A673 (cell line): ENCODE results near the gene CALCR. TPM values are rescaled to one million over a fixed set of nuclear protein-coding genes. Genes with fewer than 3 reads are reported as not detected.

Experiments
- BruUV-seq: library from RNA; stranded (reverse); fragments of 400-500 nt; replicated peaks from 2 replicates; lab custom pipeline; 2021; lab: Mats Ljungman, UMichigan
- CTCF ChIA-PET: fragments of 300-600 bp; sonication (Branson Sonifier 250); formaldehyde crosslinking; loops from one replicate; lab custom pipeline; 2022; ENCODE audit warnings: antibody characterized with exemption; lab: Charles Lee
- POLR2A ChIA-PET: fragments of 300-600 bp; sonication (Branson Sonifier 250); formaldehyde crosslinking; loops from one replicate; lab custom pipeline; 2022; ENCODE audit warnings: antibody characterized with exemption; ENCODE audit not compliant: low non-redundant PET; lab: Charles Lee
- DNase-seq: peaks from one replicate; pipeline ENCODE4 v3.0.0-alpha.2; 2015; ENCODE audit warnings: low spot score
- H3K27ac ChIP-seq: fragments of 200-600 bp; sonication (generic); 2 replicates; pipeline ENCODE4 v1.5.1; 2016; ENCODE audit warnings: mixed run types, low read depth, mild to moderate bottlenecking, mixed read lengths, antibody characterized with exemption, low read length; ENCODE audit not compliant: poor library complexity, severe bottlenecking
- H3K27me3 ChIP-seq: fragments of 200-600 bp; sonication (generic); replicated peaks from 2 replicates; pipeline ENCODE4 v1.6.1; 2017; ENCODE audit warnings: mixed run types, low read depth, mild to moderate bottlenecking, mixed read lengths, antibody characterized with exemption, low read length; ENCODE audit not compliant: insufficient read depth, poor library complexity
- H3K36me3 ChIP-seq: fragments of 200-600 bp; sonication (generic); 2 replicates; pipeline ENCODE4 v1.6.1; 2016; ENCODE audit warnings: mixed run types, mild to moderate bottlenecking, mixed read lengths, antibody characterized with exemption, low read length; ENCODE audit not compliant: insufficient read depth, poor library complexity, severe bottlenecking
- H3K4me1 ChIP-seq: fragments of 200-600 bp; sonication (generic); 2 replicates; pipeline ENCODE4 v1.6.1; 2017; ENCODE audit warnings: mixed run types, mild to moderate bottlenecking, mixed read lengths, antibody characterized with exemption, low read length; ENCODE audit not compliant: insufficient read depth, poor library complexity, severe bottlenecking
- H3K4me3 ChIP-seq: fragments of 200-600 bp; sonication (generic); 2 replicates; pipeline ENCODE4 v1.5.1; 2016; ENCODE audit warnings: low read depth, mixed run types, mild to moderate bottlenecking, mixed read lengths, low read length; ENCODE audit not compliant: poor library complexity, severe bottlenecking
- H3K9me3 ChIP-seq: fragments of 200-600 bp; sonication (generic); 2 replicates; pipeline ENCODE4 v1.6.1; 2016; ENCODE audit warnings: mixed run types, low read depth, mild to moderate bottlenecking, mixed read lengths, antibody characterized with exemption, low read length; ENCODE audit not compliant: poor library complexity, severe bottlenecking
- CTCF ChIP-seq: fragments of 300-800, 200-600 bp; sonication (generic); conservative IDR thresholded peaks from 2 replicates; pipeline ENCODE4 v1.5.1; 2017; ENCODE audit warnings: low read depth, mild to moderate bottlenecking, antibody characterized with exemption, low read length, moderate library complexity, mixed read lengths
- EZH2 ChIP-seq: fragments of 200-600 bp; sonication (generic); IDR thresholded peaks from 2 replicates; pipeline ENCODE4 v1.6.1; 2017; ENCODE audit warnings: borderline replicate concordance, low read depth, mild to moderate bottlenecking, mixed read lengths, antibody characterized with exemption, low read length; ENCODE audit not compliant: poor library complexity, severe bottlenecking
- intact Hi-C: fragments of 100-400 bp; cut with micrococcal nuclease; formaldehyde crosslinking; loops from one replicate; pipeline ENCODE4 v1.10.0; 2022; ENCODE audit not compliant: unreplicated experiment
- total RNA-seq: library from RNA; stranded (reverse); gene quantifications from 2 replicates; pipeline ENCODE4 v1.2.3, GENCODE V29; 2021

CALCR gene
- total RNA-seq, 1 experiment from 2014 or later: not detected

- no TSS peak for BruUV-seq
- no peak overlapping the region for H3K27ac ChIP-seq
- H3K4me1 ChIP-seq: no peaks in the 10 kb centered on the region
- no peak overlapping the region for H3K4me3 ChIP-seq
- peaks cover 5% of the 10 kb centered on the region for H3K27me3 ChIP-seq
- POLR2A ChIA-PET: no interaction called here
- no peak for DNase-seq
- CTCF ChIA-PET: no interaction called here
- intact Hi-C loops: no loop called here
- H3K36me3 ChIP-seq: no peaks in the 10 kb centered on the region
- H3K9me3 ChIP-seq: no peaks in the 10 kb centered on the region
- TF ChIP-seq CTCF (no peak), EZH2 (no peak)
Observed at GRCh38 chr7:93426155-93426696, 148.3 kb downstream of the CALCR start.

- intact Hi-C loops: no loop called here
- POLR2A ChIA-PET: no interaction called here
- no peak for TF ChIP-seq CTCF
- TF ChIP-seq EZH2: no peak
- Histone ChIP-seq H3K9me3 (no peaks in the 10 kb centered on the region), H3K27ac (no peak overlapping the region), H3K4me3 (no peak overlapping the region), H3K36me3 (no peaks in the 10 kb centered on the region), H3K27me3 (no peaks in the 10 kb centered on the region), H3K4me1 (no peaks in the 10 kb centered on the region)
- DNase-seq: no peak
- BruUV-seq: no TSS peak
- CTCF ChIA-PET: no interaction called here
Observed at GRCh38 chr7:93414574-93414973, 159.9 kb downstream of the CALCR start.

- no peak overlapping the region for H3K4me3 ChIP-seq
- no TSS peak for BruUV-seq
- intact Hi-C loops: no loop called here
- H3K27me3 ChIP-seq: no peaks in the 10 kb centered on the region
- POLR2A ChIA-PET: no interaction called here
- peaks cover 8% of the 10 kb centered on the region for H3K9me3 ChIP-seq
- H3K36me3 ChIP-seq: no peaks in the 10 kb centered on the region
- DNase-seq: no peak
- no peak overlapping the region for H3K27ac ChIP-seq
- CTCF ChIA-PET: no interaction called here
- no peak for TF ChIP-seq CTCF
- no peak for TF ChIP-seq EZH2
- no peaks in the 10 kb centered on the region for H3K4me1 ChIP-seq
Observed at GRCh38 chr7:93409324-93409723, 165.2 kb downstream of the CALCR start.
